GM12878 (cell line): ENCODE data around the gene MAN1A1.

Experiments used
- CTCF ChIP-seq, 3 experiments: IDR thresholded peaks in 2 of 3; conservative IDR thresholded peaks in 1 of 3; 2 replicates each; pipeline ENCODE4 v1.5.1; 2011; ENCODE audit warnings: low read depth in 3 of 3, low read length in 3 of 3, mild to moderate bottlenecking in 3 of 3, control low read depth in 2 of 3, moderate library complexity in 2 of 3, inconsistent platforms in 1 of 3, mixed read lengths in 1 of 3; ENCODE audit not compliant: control insufficient read depth in 2 of 3, insufficient read depth in 1 of 3; ENCODE audit errors: extremely low read depth in 1 of 3
- EP300 ChIP-seq, 2 experiments: fragments of 150-350 bp in 1 of 2; IDR thresholded peaks; 2 replicates each; pipeline ENCODE4 v1.6.1; 2011 to 2012; ENCODE audit warnings: low read depth in 2 of 2, low read length in 2 of 2, borderline replicate concordance in 1 of 2, improper control_type of control experiment in 1 of 2, inconsistent platforms in 1 of 2; ENCODE audit not compliant: control insufficient read depth in 1 of 2
- FOXM1 ChIP-seq: IDR thresholded peaks from 2 replicates; pipeline ENCODE4 v1.6.1; 2012; ENCODE audit warnings: low read depth, mild to moderate bottlenecking, inconsistent platforms, low read length, moderate library complexity
- PKNOX1 ChIP-seq: fragments of 450-650 bp; IDR thresholded peaks from 2 replicates; pipeline ENCODE4 v1.6.1; 2016; ENCODE audit warnings: mild to moderate bottlenecking
- POLR2A ChIP-seq: IDR thresholded peaks from 2 replicates; pipeline ENCODE4 v1.6.1; 2011; ENCODE audit warnings: low read depth, mild to moderate bottlenecking, low read length
- POLR2AphosphoS5 ChIP-seq: IDR thresholded peaks from 2 replicates; pipeline ENCODE4 v1.6.1; 2011; ENCODE audit warnings: mild to moderate bottlenecking, low read length, inconsistent platforms
- RAD51 ChIP-seq: fragments of 450-650 bp; IDR thresholded peaks from 2 replicates; pipeline ENCODE4 v1.6.1; 2016; ENCODE audit warnings: moderate library complexity, mild to moderate bottlenecking, inconsistent platforms
- TAF1 ChIP-seq: IDR thresholded peaks from 2 replicates; pipeline ENCODE4 v1.6.1; 2011; ENCODE audit warnings: mild to moderate bottlenecking, low read depth, low read length, borderline replicate concordance

- TF ChIP-seq CTCF (IDR thresholded peaks at IDR 0.05 in 2 of 3, conservative IDR thresholded peaks at IDR 0.05 in 1 of 3; ENCODE audit: control insufficient read depth in 2 of 3, extremely low read depth in 1 of 3, insufficient read depth in 1 of 3, low read depth in 3 of 3, low read length in 3 of 3) (no peak), TAF1 (no peak), PKNOX1 (no peak), EP300 (IDR thresholded peaks at IDR 0.05; ENCODE audit: borderline replicate concordance in 1 of 2, control insufficient read depth in 1 of 2, low read depth in 2 of 2, low read length in 2 of 2) (no peak), RAD51 (no peak), POLR2A (no peak), POLR2AphosphoS5 (no peak), FOXM1 (no peak)
Measured at GRCh38 chr6:119137194-119138072, 212.1 kb downstream of the MAN1A1 start.
